ENCODE results near the gene LRPAP1.
"Not testable (repeated sequence)": the region's sequence is repeated elsewhere in the genome, so short reads cannot be mapped to it uniquely, and the experiment has no call there.

Gene LRPAP1

DNA sequence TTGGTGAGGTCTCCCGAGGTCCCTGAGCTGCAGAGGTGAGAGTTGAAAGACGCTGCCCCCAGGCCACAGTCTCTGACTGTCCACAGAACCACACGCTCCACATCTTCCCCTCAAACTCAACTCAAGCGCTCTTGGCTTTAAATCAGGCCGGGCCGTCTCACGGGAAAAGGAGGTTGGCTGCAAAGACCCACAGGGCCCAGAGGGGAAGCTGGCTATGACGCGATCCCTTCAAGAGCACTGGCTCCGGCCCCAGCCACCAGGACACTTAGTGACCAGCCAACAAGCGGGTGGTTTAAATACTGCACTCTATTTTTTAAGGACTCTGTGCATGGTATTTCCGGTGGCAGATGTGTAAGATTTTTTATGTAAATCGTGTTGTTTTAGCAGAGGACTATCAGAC, 19.9 kb downstream of the LRPAP1 start:
- Histone ChIP-seq H3K79me2 (ENCODE audit: control insufficient read depth, insufficient read depth, low read length, poor library complexity) (no peaks in the 10 kb centered on the region), H3K27ac (ENCODE audit: low read depth, low read length) (no peak overlapping the region), H2AK5ac (ENCODE audit: low read length) (no peak overlapping the region), H4K91ac (ENCODE audit: low read depth, low read length) (no peak overlapping the region), H3K27me3 (ENCODE audit: insufficient read depth, low read length) (no peaks in the 10 kb centered on the region), H3K79me1 (ENCODE audit: low read length) (no peaks in the 10 kb centered on the region), H3K36me3 (ENCODE audit: control insufficient read depth in 1 of 2, insufficient read depth in 2 of 2, low read length in 2 of 2) (peaks cover 71 to 78% of the 10 kb centered on the region in 2 experiments), H2AFZ (ENCODE audit: insufficient read depth, low read length, poor library complexity) (no peak overlapping the region), H3K14ac (ENCODE audit: low read length) (no peak overlapping the region), H3K4me2 (ENCODE audit: low read length) (no peak overlapping the region), H4K12ac (ENCODE audit: low read depth, low read length) (no peak overlapping the region), H3K23ac (ENCODE audit: low read length) (no peak overlapping the region), H2BK12ac (ENCODE audit: low read length) (no peak overlapping the region), H3K4ac (ENCODE audit: low read depth, low read length) (no peak overlapping the region), H3K9ac (ENCODE audit: low read length) (no peak overlapping the region), H3K4me1 (ENCODE audit: control insufficient read depth in 1 of 2, insufficient read depth in 2 of 2, low read length in 2 of 2) (no peaks in the 10 kb centered on the region), H2BK120ac (ENCODE audit: insufficient read depth, low read length, poor library complexity) (no peak overlapping the region), H3K18ac (ENCODE audit: low read length) (no peak overlapping the region), H3K9me3 (ENCODE audit: insufficient read depth, low read depth, low read length) (no peaks in the 10 kb centered on the region), H3K4me3 (ENCODE audit: low read depth, low read length) (no peak overlapping the region), H2BK5ac (ENCODE audit: low read depth, low read length, poor library complexity) (no peak overlapping the region), H4K8ac (ENCODE audit: low read depth, low read length) (no peak overlapping the region)
- no peak for DNase-seq
- WGBS (ENCODE audit: extremely low coverage, insufficient coverage, insufficient read length) = no CpG with 5 or more reads among the region's 13 CpGs

DNA sequence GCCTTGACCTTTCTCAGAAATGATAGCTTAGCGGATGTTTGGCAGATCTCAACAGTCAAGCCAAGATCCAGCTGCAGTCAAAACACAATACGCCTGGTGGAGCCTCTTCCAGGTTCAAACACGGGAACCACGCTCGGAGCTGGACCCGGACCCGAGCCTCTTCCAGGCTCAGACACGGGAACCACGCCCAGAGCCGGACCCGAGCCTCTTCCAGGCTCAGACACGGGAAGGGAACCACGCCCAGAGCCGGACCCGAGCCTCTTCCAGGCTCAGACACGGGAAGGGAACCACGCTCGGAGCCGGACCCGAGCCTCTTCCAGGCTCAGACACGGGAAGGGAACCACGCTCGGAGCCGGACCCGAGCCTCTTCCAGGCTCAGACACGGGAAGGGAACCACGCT, 20.6 kb downstream of the LRPAP1 start:
- H2BK120ac ChIP-seq (ENCODE audit: insufficient read depth, low read length, poor library complexity); H3K9ac ChIP-seq (ENCODE audit: low read length); H4K8ac ChIP-seq (ENCODE audit: low read depth, low read length); H3K4me1 ChIP-seq (ENCODE audit: control insufficient read depth in 1 of 2, insufficient read depth in 2 of 2, low read length in 2 of 2); H4K12ac ChIP-seq (ENCODE audit: low read depth, low read length); H3K9me3 ChIP-seq (ENCODE audit: insufficient read depth, low read depth, low read length); H3K23ac ChIP-seq (ENCODE audit: low read length); H3K27me3 ChIP-seq (ENCODE audit: insufficient read depth, low read length); H3K18ac ChIP-seq (ENCODE audit: low read length); H2BK12ac ChIP-seq (ENCODE audit: low read length); H4K91ac ChIP-seq (ENCODE audit: low read depth, low read length); H3K4ac ChIP-seq (ENCODE audit: low read depth, low read length); H3K79me1 ChIP-seq (ENCODE audit: low read length); H3K27ac ChIP-seq (ENCODE audit: low read depth, low read length); H3K14ac ChIP-seq (ENCODE audit: low read length); DNase-seq; H2AFZ ChIP-seq (ENCODE audit: insufficient read depth, low read length, poor library complexity); H3K79me2 ChIP-seq (ENCODE audit: control insufficient read depth, insufficient read depth, low read length, poor library complexity); H3K4me3 ChIP-seq (ENCODE audit: low read depth, low read length); H2BK5ac ChIP-seq (ENCODE audit: low read depth, low read length, poor library complexity); H3K4me2 ChIP-seq (ENCODE audit: low read length); H2AK5ac ChIP-seq (ENCODE audit: low read length): not testable (repeated sequence)
- peaks cover 66 to 74% of the 10 kb centered on the region in 2 experiments for H3K36me3 ChIP-seq (ENCODE audit: control insufficient read depth in 1 of 2, insufficient read depth in 2 of 2, low read length in 2 of 2)
- no CpG with 5 or more reads among the region's 27 CpGs for WGBS (ENCODE audit: extremely low coverage, insufficient coverage, insufficient read length)

DNA sequence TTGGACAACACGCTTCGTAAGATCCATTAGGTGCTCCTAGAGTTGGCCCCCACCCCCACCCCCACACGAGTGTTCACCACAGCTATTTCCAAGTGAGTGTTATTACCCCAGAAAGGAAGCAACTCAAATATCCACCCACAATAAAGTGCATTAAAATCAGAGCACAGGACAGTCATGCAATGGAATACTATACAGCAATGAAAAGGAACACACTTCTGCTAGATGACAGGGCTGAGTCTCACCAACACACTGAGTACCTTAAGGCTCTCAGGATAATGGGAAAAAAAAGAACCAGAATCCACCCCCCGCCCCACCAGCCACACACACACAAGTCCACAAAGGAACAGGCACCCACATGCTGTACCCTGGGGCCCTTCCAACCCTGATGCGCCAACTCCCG, 21.0 kb downstream of the LRPAP1 start:
- no peaks in the 10 kb centered on the region for H3K9me3 ChIP-seq (ENCODE audit: insufficient read depth, low read depth, low read length)
- no peak overlapping the region for H3K18ac ChIP-seq (ENCODE audit: low read length)
- H3K36me3 ChIP-seq (ENCODE audit: control insufficient read depth in 1 of 2, insufficient read depth in 2 of 2, low read length in 2 of 2) = peaks cover 62 to 69% of the 10 kb centered on the region in 2 experiments
- no peak overlapping the region for H3K9ac ChIP-seq (ENCODE audit: low read length)
- WGBS (ENCODE audit: extremely low coverage, insufficient coverage, insufficient read length) = no CpG with 5 or more reads among the region's 6 CpGs
- no peaks in the 10 kb centered on the region for H3K79me2 ChIP-seq (ENCODE audit: control insufficient read depth, insufficient read depth, low read length, poor library complexity)
- H3K27ac ChIP-seq (ENCODE audit: low read depth, low read length) = no peak overlapping the region
- no peak overlapping the region for H3K14ac ChIP-seq (ENCODE audit: low read length)
- no peak overlapping the region for H2BK5ac ChIP-seq (ENCODE audit: low read depth, low read length, poor library complexity)
- H4K91ac ChIP-seq (ENCODE audit: low read depth, low read length) = no peak overlapping the region
- no peaks in the 10 kb centered on the region for H3K27me3 ChIP-seq (ENCODE audit: insufficient read depth, low read length)
- no peak overlapping the region for H2AK5ac ChIP-seq (ENCODE audit: low read length)
- no peaks in the 10 kb centered on the region for H3K4me1 ChIP-seq (ENCODE audit: control insufficient read depth in 1 of 2, insufficient read depth in 2 of 2, low read length in 2 of 2)
- H3K79me1 ChIP-seq (ENCODE audit: low read length) = no peaks in the 10 kb centered on the region
- no peak overlapping the region for H3K4ac ChIP-seq (ENCODE audit: low read depth, low read length)
- no peak overlapping the region for H2BK12ac ChIP-seq (ENCODE audit: low read length)
- H3K4me3 ChIP-seq (ENCODE audit: low read depth, low read length) = no peak overlapping the region
- no peak overlapping the region for H2AFZ ChIP-seq (ENCODE audit: insufficient read depth, low read length, poor library complexity)
- H4K12ac ChIP-seq (ENCODE audit: low read depth, low read length) = no peak overlapping the region
- no peak overlapping the region for H4K8ac ChIP-seq (ENCODE audit: low read depth, low read length)
- no peak for DNase-seq
- H3K4me2 ChIP-seq (ENCODE audit: low read length) = no peak overlapping the region
- H2BK120ac ChIP-seq (ENCODE audit: insufficient read depth, low read length, poor library complexity) = no peak overlapping the region
- H3K23ac ChIP-seq (ENCODE audit: low read length) = no peak overlapping the region

DNA sequence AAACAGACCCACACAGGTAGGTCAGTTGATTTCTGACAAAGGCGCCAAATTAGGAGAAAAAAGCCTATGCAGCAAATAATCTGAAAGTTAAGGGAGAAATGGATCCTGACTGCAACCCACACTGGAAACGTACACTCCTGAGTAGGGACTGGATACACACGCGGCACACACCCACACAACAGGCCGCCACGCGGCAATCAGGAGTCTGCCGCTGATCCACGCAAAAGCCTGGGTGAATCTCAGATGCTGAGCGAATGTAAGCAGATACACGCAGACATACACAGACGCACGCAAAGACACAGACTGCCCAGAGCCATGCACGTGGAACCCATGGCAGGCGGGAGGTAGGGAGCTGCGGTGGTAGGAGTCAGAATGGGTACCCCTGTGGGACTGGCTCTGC, 21.7 kb downstream of the LRPAP1 start:
- Histone ChIP-seq H3K4me3 (ENCODE audit: low read depth, low read length) (no peak overlapping the region), H3K36me3 (ENCODE audit: control insufficient read depth in 1 of 2, insufficient read depth in 2 of 2, low read length in 2 of 2) (peaks cover 58 to 67% of the 10 kb centered on the region in 2 experiments), H2AFZ (ENCODE audit: insufficient read depth, low read length, poor library complexity) (no peak overlapping the region), H4K91ac (ENCODE audit: low read depth, low read length) (no peak overlapping the region), H2BK5ac (ENCODE audit: low read depth, low read length, poor library complexity) (no peak overlapping the region), H2BK120ac (ENCODE audit: insufficient read depth, low read length, poor library complexity) (no peak overlapping the region), H2AK5ac (ENCODE audit: low read length) (no peak overlapping the region), H4K12ac (ENCODE audit: low read depth, low read length) (no peak overlapping the region), H3K14ac (ENCODE audit: low read length) (no peak overlapping the region), H3K79me2 (ENCODE audit: control insufficient read depth, insufficient read depth, low read length, poor library complexity) (no peaks in the 10 kb centered on the region), H3K4me2 (ENCODE audit: low read length) (no peak overlapping the region), H3K79me1 (ENCODE audit: low read length) (no peaks in the 10 kb centered on the region), H3K18ac (ENCODE audit: low read length) (no peak overlapping the region), H3K4ac (ENCODE audit: low read depth, low read length) (no peak overlapping the region), H3K23ac (ENCODE audit: low read length) (no peak overlapping the region), H4K8ac (ENCODE audit: low read depth, low read length) (no peak overlapping the region), H3K9me3 (ENCODE audit: insufficient read depth, low read depth, low read length) (no peaks in the 10 kb centered on the region), H2BK12ac (ENCODE audit: low read length) (no peak overlapping the region), H3K27ac (ENCODE audit: low read depth, low read length) (no peak overlapping the region), H3K27me3 (ENCODE audit: insufficient read depth, low read length) (no peaks in the 10 kb centered on the region), H3K4me1 (ENCODE audit: control insufficient read depth in 1 of 2, insufficient read depth in 2 of 2, low read length in 2 of 2) (no peaks in the 10 kb centered on the region), H3K9ac (ENCODE audit: low read length) (no peak overlapping the region)
- WGBS (ENCODE audit: extremely low coverage, insufficient coverage, insufficient read length) = no CpG with 5 or more reads among the region's 16 CpGs
- no peak for DNase-seq

Measured in trophoblast cell (in vitro differentiated cells and primary cell).